GM19240 (cell line): ENCODE results near the gene ACP3.
A peak's percentile ranks its signal among the peaks of the same experiment; 100 is the strongest.
"Not testable (repeated sequence)": the region's sequence is repeated elsewhere in the genome, so short reads cannot be mapped to it uniquely, and the experiment has no call there.

Experiments used
- DNase-seq: peaks from one replicate; pipeline ENCODE4 v3.0.0; 2011; ENCODE audit warnings: low spot score; ENCODE audit not compliant: insufficient read length

ACP3 gene

GRCh38 chr3:132317229-132317948, at the start of gene ACP3:
ACP3 (plus strand) TSS chr3:132317407; CDS start chr3:132317457, 50 bp downstream.
- no peak for DNase-seq

GRCh38 chr3:132268956-132269355, 48.3 kb upstream of the ACP3 start:
- no peak for DNase-seq

GRCh38 chr3:132273036-132273435, 44.2 kb upstream of the ACP3 start:
- no peak for DNase-seq

- DNase-seq = no peak
Observed at GRCh38 chr3:132276228-132276906, 40.8 kb upstream of the ACP3 start.

GRCh38 chr3:132279030-132279429, 38.2 kb upstream of the ACP3 start:
- no peak for DNase-seq

- DNase-seq = peak; percentile 6
Observed at GRCh38 chr3:132283440-132283839, 33.8 kb upstream of the ACP3 start.

- no peak for DNase-seq
Observed at GRCh38 chr3:132283916-132284405, 33.2 kb upstream of the ACP3 start.

GRCh38 chr3:132284781-132285619, 32.2 kb upstream of the ACP3 start:
- no peak for DNase-seq

GRCh38 chr3:132285620-132285945, 31.6 kb upstream of the ACP3 start:
- no peak for DNase-seq

GRCh38 chr3:132286035-132286434, 31.2 kb upstream of the ACP3 start:
- DNase-seq = no peak

GRCh38 chr3:132288357-132288756, 28.9 kb upstream of the ACP3 start:
- DNase-seq = no peak

GRCh38 chr3:132289316-132289715, 27.9 kb upstream of the ACP3 start:
- DNase-seq = no peak

- no peak for DNase-seq
Observed at GRCh38 chr3:132290833-132291232, 26.4 kb upstream of the ACP3 start.

GRCh38 chr3:132292042-132292441, 25.2 kb upstream of the ACP3 start:
- DNase-seq = no peak

- DNase-seq = no peak
Observed at GRCh38 chr3:132293251-132293650, 24.0 kb upstream of the ACP3 start.

- no peak for DNase-seq
Observed at GRCh38 chr3:132294906-132295305, 22.3 kb upstream of the ACP3 start.

GRCh38 chr3:132303336-132304201, 13.6 kb upstream of the ACP3 start:
- not testable (repeated sequence) for DNase-seq

GRCh38 chr3:132304351-132304750, 12.9 kb upstream of the ACP3 start:
- not testable (repeated sequence) for DNase-seq

- DNase-seq = not testable (repeated sequence)
Observed at GRCh38 chr3:132310057-132310456, 7.2 kb upstream of the ACP3 start.

- DNase-seq = no peak
Observed at GRCh38 chr3:132311316-132311715, 5.9 kb upstream of the ACP3 start.

- no peak for DNase-seq
Observed at GRCh38 chr3:132311841-132312240, 5.4 kb upstream of the ACP3 start.
